HG03354 (cell line): ENCODE measurements around the gene PRKCE.

Source experiments
- ATAC-seq: cut with Tn5 transposase; IDR thresholded peaks from one replicate; pipeline ENCODE4 v1.9.1; 2021; ENCODE audit warnings: mild to moderate bottlenecking; ENCODE audit not compliant: unreplicated experiment, poor library complexity, severe bottlenecking

Gene PRKCE

DNA sequence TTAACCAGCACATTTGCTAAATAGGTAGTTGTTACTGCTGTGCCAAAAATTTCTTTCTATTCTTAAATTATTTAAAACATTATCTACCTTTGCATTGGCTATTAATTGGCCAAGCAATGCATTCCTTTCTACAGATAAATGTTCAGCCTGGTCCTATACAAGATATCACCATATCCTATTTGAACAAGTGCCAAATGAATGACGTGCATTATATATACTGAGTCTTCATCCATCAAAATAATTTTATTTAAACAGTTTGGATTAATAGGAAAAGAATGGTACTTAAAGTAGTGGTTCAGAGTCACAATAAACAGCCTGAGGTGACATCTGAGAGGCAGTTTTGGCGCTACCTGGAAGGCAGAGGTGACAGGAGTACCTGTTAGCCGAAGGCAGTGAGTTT, 415.6 kb downstream of the PRKCE start:
- no peak for ATAC-seq

DNA sequence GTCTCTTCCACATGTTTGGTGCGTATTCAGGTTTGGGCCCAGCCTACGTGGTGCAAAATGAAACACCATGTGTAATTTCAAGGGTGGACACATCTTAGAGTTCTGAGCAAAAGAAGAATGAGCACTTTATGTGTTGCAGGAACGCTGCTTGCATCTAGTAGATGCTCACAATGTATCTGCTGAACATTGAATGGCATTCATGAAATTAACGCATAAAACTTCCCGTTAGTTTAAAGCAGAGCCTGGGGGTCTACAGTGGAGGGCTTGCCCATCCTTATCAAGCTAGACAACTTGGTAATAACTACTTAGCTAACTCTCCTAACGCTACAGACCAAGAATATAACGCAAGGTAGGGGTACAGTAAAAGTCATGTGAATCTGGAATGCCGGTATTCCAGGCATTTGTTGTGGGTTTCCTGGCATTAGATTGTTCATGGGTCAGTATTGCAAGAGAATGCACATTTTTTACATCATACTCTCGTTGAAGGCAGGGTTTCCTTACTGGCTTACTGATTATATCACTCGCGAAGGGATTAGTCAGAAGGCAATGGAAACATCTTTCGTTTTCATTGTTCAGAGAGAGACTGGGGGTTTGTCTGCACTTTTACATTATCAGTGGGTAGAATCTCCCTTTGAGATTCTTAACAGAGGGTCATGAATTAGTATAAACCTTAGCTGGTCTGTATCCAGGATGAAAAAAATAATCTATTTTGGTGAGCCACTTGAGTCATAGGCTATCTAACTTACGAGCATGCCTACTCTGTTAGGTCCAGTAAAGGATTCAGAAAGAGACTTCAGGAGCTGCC, 416.2 kb downstream of the PRKCE start:
- ATAC-seq, result no peak

- no peak for ATAC-seq
Measured at GRCh38 chr2:46068636-46069035, 417.2 kb downstream of the PRKCE start.

- no peak for ATAC-seq
Measured at GRCh38 chr2:46071074-46071473, 419.6 kb downstream of the PRKCE start.

DNA sequence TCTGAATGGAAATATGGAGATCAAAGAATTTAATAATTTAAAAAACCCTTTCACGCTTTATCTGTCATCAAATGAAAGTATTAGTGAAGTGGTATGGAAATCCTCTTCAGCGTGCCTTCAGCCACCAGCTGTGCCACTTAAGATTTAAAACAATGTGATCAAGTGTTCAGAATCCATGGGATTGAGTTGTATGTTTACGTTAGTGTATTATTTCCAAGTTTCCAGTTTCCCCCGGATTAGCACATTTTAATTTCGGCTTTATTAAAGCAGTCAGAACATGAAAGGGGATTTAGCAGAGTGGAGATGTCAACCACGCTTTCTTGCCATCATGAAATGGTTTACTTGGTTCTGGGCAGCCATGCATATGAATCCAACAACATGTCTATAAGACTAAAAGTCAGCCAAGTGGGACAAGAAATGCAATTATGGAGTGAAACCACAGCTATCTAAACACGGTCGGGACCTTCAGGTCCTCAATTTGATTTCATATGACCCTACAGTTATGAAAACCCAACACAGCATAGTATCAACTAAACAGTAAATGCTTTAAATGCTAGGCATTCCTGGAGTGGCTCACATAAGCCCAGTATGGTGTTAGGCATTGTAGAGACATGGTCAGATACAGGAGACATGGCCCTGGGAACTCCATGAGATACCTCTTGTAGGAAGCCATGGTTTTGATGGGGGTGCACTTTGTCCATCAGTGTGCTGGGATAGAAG, 420.8 kb downstream of the PRKCE start:
- no peak for ATAC-seq

GRCh38 chr2:46073540-46074046, 422.1 kb downstream of the PRKCE start:
- ATAC-seq, result no peak

- ATAC-seq, result no peak
Measured at GRCh38 chr2:46074501-46074900, 423.0 kb downstream of the PRKCE start.

GRCh38 chr2:46075848-46076247, 424.4 kb downstream of the PRKCE start:
- no peak for ATAC-seq

- no peak for ATAC-seq
Measured at GRCh38 chr2:46076251-46076650, 424.8 kb downstream of the PRKCE start.

- ATAC-seq, result no peak
Measured at GRCh38 chr2:46076875-46077274, 425.4 kb downstream of the PRKCE start.

DNA sequence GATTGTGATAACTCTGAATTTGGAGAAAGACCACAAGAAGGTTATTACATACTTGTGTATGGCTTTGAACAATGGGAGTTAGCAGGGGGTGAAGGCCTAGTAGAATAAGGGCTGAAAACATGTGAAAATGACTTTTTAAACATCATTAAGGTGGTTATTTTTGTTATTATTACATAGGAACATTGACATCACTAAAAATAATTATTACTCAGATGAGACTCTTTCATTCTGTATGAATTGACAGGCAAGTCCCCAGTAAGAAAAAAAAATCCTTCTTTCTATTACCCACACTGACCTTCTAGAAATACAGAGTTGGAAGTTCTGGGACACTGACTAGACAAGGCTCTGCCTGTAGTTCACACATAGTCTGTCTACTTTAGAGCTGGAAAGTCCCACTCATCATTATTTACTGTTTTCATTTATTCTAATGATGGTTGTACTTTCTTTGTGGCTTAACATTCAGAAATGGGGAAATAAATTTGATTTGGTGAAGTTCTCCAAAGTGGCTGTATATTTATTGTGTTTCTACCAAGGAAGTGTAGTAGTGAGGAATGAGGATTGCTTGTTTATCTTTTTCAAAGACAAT, 426.1 kb downstream of the PRKCE start:
- no peak for ATAC-seq

- peak; percentile 72 for ATAC-seq
Measured at GRCh38 chr2:46079985-46080560, 428.6 kb downstream of the PRKCE start.

DNA sequence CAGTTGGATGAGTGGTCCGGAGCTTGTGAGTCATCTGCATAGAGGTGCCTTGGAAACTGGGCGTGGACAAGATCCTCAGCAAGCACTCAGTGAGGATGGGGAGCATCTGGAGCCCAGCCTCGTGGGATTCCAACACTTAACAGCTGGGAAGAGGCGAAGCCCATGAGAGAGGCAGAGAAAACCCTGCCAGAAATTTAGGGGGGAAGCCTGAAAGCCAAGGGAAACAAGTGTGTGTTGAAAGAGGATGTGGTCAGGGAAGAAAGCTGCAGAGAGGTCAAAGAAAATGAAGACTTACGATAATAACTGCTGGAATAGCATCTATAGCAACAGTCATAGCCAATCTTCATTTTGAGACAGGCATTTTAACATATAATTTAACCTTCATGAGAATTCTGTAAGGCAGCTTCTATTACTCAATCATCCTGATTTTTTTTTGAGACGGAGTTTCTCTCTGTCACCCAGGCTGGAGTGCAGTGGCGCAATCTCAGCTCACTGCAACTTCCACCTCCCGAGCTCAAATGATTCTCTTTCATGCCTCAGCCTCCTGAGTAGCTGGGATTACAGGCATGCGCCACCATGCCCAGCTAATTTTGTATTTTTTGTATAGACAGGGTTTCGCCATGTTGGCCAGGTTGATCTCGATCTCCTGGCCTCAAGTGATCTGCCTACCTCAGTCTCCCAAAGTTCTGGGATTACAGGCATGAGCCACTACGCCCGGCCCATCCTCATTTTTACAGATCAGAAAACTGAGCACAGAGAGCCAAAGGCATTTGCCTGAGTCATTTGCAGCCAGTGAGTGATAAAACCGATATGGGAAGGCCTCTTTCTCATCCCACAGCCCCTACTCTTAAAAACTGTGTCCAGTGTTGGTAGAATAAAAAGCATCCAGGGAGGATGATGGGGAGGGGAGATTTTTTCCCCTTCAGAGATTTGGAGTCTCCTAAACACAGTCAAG, 431.3 kb downstream of the PRKCE start:
- ATAC-seq, result no peak

DNA sequence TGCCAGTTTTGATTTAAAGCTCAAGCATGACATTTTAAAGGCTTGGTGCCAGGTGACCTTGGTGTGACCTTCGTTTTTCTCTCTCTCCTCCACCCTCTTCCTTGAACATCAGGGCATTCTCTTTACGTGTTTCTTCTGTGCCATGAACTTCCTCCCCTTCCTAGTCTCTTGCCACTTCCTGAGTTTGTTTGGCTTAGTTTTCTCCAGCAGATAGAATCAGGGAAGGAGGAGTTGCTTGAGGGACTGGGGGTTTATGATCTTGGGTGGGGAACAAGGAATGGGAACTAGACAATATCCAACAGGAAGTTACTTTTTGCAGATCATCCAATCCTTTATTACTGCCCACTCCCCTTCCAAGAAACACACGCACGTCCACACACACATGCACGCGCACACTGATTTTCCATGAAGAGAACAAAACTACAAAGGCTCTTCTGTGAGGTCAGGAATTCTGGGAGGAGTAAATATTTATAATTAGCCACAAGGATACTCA, 435.1 kb downstream of the PRKCE start:
- ATAC-seq, result no peak

DNA sequence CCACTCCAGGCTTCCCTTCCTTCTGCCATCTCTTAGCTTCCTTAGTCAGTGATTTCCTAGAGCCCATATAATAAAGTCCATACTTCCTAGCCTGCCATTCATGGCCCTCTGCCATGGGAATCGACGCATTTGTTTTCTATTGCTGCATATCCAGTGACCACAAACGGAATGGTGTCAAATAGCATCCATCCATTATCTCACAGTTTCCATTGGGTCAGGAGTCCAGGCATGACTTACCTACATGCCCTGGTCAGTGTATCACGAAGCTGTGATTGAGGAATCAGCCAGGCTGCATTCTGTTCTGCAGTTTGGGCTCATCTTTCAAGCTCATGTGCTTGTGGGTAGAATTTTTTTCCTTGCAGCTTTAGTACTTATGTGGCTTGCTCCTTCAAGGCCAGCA, 436.0 kb downstream of the PRKCE start:
- ATAC-seq, result no peak

GRCh38 chr2:46091004-46091403, 439.5 kb downstream of the PRKCE start:
- ATAC-seq, result no peak

DNA sequence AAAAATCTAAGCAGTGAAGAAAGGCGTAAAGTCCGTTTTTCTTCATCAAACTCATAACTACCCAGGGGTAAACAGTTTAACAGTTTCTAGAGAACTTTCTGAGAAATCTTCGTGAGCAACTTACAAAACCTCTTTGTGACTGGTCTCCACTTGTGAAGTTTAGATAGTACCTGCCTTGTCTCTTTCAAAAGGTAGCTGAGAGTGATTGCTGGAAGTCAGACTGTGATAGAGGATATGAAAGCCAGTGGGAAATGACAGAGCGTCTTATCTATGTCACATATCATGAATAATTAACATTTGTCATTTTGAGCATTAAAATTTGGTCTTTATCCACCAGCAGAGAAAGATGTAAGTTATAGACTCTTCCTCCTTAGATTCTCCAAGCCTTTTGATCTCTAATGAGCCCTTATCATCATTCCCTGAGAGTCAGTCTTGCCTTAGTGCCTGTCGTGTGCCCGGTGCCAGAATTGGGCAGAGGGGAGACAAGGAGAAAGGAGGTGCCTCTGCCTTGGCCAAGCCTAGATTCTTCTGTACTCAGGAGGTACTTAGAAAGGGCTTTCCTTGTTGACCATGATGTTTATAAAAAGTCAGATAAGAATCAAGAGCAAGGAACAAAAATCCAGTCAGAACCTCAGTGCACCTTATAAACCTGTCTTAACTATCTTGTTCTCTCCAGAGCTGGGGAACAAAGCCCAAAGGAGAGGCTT, 440.6 kb downstream of the PRKCE start:
- no peak for ATAC-seq

GRCh38 chr2:46094689-46095088, 443.2 kb downstream of the PRKCE start:
- no peak for ATAC-seq

- ATAC-seq, result no peak
Measured at GRCh38 chr2:46095830-46096229, 444.4 kb downstream of the PRKCE start.
